Measurements from ENCODE around the gene TPX2. TPM values are rescaled to one million over a fixed set of nuclear protein-coding genes. Genes with fewer than 3 reads are reported as not detected.
"Not testable (repeated sequence)": the region's sequence is repeated elsewhere in the genome, so short reads cannot be mapped to it uniquely, and the experiment has no call there.

TPX2 gene
- total and polyA plus RNA-seq, 7 donors: 0.63 to 8.5 (median 2.2) TPM

DNA sequence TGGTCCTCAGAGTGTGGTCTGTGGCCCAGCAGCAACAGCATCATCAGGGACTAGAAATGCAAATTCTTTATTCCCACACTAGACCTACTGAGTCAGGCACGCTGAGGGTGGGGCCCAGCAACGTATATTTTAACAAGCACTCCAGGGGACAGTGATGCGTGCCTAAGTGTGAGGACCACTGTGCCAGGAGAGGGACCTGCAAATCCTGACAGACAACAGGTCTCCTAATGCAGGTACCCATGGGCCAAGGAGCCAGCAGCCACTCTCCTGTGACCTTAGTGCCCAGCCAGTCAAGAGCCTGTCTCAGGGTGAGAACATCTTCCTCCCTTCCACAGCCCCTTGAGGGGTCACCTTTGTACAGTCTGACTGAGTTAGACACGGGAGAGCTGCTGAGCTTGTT, 72.1 kb downstream of the TPX2 start:
- peak overlapping the region; percentile 90 for H3K27ac ChIP-seq
- DNase-seq: no peak

DNA sequence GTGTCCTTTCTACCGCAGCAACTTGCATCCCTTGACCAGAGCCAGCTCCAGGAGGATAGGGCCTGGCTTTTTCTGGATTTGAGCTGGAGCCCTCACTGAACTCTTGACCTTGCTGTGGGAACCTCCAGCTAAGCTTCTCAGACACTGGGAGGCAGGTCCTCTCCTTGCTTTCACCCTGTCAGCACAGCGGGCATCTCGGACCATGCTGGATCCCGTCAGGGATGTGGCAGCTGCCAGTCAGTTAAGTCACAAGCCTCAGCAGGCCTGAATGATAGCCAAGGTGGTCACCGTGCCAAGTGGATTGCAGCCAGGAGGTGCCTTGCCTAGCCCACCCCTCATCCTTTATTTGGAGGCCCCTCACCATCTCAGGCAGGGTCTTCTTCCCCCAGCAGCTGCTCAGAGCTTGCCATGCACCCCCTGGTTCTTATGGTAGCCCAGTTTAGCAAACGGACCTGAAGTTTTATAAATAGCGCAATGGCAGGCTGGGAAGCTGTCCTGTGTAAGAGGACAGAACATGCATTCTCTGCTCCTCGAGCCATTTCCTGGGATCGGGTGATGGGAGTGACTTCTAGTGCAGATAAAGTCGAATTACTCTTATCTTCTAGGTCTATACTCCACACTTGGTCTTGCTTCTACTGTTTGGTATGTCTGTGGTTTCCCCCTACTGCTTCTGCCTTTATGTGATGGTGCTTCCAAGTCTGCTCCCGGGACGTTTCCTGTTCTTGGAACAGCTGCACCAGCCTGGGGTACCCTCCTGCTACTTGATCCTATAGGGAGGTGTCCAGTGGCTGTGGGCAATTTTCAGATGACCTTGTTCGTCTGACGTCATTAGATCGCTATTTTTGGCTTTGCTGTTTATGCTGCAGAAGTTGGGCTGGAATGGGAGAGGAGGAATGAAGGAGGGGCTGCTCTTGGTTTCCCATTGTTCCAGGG, 73.0 kb downstream of the TPX2 start:
- peak overlapping the region; percentile 90 for H3K27ac ChIP-seq
- H3K4me1 ChIP-seq: peaks cover 87% of the 10 kb centered on the region
- WGBS, 3 donors: 13 to 22% (median 20%) methylated on average over 15 of the region's 15 CpGs
- DNase-seq (peak; percentile 59 to 82), ATAC-seq (peak; percentile 71 to 78 (median 78))
- no peaks in the 10 kb centered on the region for H3K9me3 ChIP-seq
- TF ChIP-seq, protein P1, sequence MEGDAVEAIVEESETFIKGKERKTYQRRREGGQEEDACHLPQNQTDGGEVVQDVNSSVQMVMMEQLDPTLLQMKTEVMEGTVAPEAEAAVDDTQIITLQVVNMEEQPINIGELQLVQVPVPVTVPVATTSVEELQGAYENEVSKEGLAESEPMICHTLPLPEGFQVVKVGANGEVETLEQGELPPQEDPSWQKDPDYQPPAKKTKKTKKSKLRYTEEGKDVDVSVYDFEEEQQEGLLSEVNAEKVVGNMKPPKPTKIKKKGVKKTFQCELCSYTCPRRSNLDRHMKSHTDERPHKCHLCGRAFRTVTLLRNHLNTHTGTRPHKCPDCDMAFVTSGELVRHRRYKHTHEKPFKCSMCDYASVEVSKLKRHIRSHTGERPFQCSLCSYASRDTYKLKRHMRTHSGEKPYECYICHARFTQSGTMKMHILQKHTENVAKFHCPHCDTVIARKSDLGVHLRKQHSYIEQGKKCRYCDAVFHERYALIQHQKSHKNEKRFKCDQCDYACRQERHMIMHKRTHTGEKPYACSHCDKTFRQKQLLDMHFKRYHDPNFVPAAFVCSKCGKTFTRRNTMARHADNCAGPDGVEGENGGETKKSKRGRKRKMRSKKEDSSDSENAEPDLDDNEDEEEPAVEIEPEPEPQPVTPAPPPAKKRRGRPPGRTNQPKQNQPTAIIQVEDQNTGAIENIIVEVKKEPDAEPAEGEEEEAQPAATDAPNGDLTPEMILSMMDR (IDR thresholded peaks at IDR 0.05): no peak
- H3K4me3 ChIP-seq: peak overlapping the region; percentile 36
- intact Hi-C loops (cut with DNase I): no loop called here
- no peaks in the 10 kb centered on the region for H3K27me3 ChIP-seq (ENCODE audit: insufficient read depth in 3 of 3, low read length in 2 of 3)
- no peaks in the 10 kb centered on the region for H3K36me3 ChIP-seq (ENCODE audit: insufficient read depth in 1 of 2, low read depth in 1 of 2)

More for the DNA sequence above, 72.1 kb downstream of the TPX2 start:
- no peak for ATAC-seq
- TF ChIP-seq, protein P1 (IDR thresholded peaks at IDR 0.05): no peak
- Histone ChIP-seq H3K9me3 (no peaks in the 10 kb centered on the region), H3K4me1 (peaks cover 89% of the 10 kb centered on the region), H3K4me3 (peak overlapping the region; percentile 36), H3K36me3 (ENCODE audit: insufficient read depth in 1 of 2, low read depth in 1 of 2) (no peaks in the 10 kb centered on the region), H3K27me3 (ENCODE audit: insufficient read depth in 3 of 3, low read length in 2 of 3) (no peaks in the 10 kb centered on the region)
- 65 to 74% (median 66%) methylated on average over 4 of the region's 4 CpGs for WGBS, 3 donors
- intact Hi-C loops (cut with DNase I): no loop called here

DNA sequence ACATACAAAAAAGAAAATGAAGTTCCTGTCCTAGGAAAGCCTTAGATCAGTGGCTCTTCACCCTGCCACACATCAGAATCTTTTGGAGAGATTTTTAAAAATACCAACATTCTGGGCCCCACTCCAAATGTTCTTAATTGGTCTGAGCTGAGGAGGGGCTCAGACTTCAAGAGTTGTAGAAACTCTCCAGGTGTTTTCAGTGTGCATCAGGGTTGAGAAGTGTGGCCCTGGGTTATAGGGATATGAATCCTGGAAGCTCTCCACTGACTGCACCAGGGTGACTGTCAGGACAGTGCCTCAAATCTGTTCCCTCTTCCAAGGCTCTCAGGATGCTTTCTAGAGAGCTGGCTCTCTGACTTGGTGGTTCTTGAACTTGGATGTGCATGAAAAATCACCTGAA, 74.5 kb downstream of the TPX2 start:
- Histone ChIP-seq H3K9me3 (no peaks in the 10 kb centered on the region), H3K27me3 (ENCODE audit: insufficient read depth in 3 of 3, low read length in 2 of 3) (no peaks in the 10 kb centered on the region), H3K27ac (peak overlapping the region; percentile 90), H3K4me3 (no peak overlapping the region), H3K4me1 (peaks cover 73% of the 10 kb centered on the region), H3K36me3 (ENCODE audit: insufficient read depth in 1 of 2, low read depth in 1 of 2) (no peaks in the 10 kb centered on the region)
- no peak for DNase-seq
- intact Hi-C loops (cut with DNase I): no loop called here
- TF ChIP-seq, protein P1 (IDR thresholded peaks at IDR 0.05): no peak
- no peak for ATAC-seq

DNA sequence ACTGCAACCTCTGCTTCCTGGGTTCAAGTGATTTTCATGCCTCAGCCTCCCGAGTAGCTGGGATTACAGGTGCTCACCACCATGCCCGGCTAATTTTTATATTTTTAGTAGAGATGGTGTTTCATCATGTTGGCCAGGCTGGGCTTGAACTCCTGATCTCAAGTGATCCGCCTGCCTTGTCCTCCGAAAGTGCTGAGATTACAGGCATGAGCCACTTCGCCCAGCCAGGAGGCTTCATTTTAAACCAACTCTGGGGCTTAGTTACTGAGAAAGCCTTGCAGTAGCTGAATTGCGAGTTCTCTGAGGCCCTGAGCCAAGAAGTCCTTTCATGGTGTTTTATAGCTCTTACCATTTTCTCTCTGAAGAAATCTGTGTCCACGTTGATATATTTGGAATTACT, 75.1 kb downstream of the TPX2 start:
- H3K27me3 ChIP-seq (ENCODE audit: insufficient read depth in 3 of 3, low read length in 2 of 3); H3K36me3 ChIP-seq (ENCODE audit: insufficient read depth in 1 of 2, low read depth in 1 of 2); intact Hi-C loops (cut with DNase I); ATAC-seq; DNase-seq; H3K9me3 ChIP-seq; H3K4me3 ChIP-seq: not testable (repeated sequence)
- 24 to 50% (median 28%) methylated on average over 7 of the region's 7 CpGs for WGBS, 3 donors
- peak overlapping the region; percentile 90 for H3K27ac ChIP-seq
- H3K4me1 ChIP-seq: peaks cover 73% of the 10 kb centered on the region

DNA sequence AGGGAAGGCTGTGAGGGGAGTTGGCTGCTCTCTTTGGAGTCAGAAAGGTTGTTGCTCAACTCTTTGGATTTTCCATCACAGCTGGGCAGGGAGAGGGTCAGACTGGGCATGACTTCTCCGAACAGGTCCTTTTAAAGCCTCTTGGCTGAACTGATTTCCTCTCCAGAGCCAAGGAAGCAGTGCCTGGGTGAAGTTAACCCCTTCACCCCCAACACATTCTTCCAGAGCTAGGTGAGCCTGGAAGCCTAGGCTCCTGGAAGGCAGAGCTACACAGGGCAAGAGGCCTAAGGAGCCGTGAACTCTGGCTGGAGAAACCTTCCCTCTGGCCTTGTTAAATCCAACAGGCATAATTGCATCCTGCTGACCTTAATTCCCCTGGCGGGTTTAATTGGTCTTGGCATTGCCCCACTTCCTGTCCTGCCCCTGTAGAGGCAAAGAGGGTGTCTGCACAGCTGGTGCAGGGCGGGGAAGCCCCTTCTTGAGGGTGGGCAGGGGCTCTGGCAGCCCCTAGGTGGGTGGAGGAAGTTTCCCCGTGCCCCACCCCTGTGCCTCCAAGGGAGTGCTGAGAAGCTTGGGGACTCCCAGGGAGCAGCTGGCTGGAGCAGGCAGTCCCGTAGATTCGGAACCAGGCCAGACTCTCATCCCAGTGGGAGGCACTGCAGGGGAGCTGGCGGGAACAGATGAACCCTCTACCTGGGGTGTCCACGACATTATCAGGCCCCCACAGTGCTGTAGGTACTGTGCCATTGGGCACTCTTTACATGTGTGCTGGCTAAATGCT, 76.5 kb downstream of the TPX2 start:
- Histone ChIP-seq H3K9me3 (no peaks in the 10 kb centered on the region), H3K4me3 (peak overlapping the region; percentile 45), H3K27me3 (ENCODE audit: insufficient read depth in 3 of 3, low read length in 2 of 3) (no peaks in the 10 kb centered on the region), H3K27ac (peak overlapping the region; percentile 90), H3K4me1 (peaks cover 63% of the 10 kb centered on the region), H3K36me3 (ENCODE audit: insufficient read depth in 1 of 2, low read depth in 1 of 2) (no peaks in the 10 kb centered on the region)
- TF ChIP-seq, protein P1 (IDR thresholded peaks at IDR 0.05): no peak
- intact Hi-C loops (cut with DNase I): loop anchor here in 1 of 2 donors (5.0 kb wide), 1 partner anchor 68 kb away; no protein-coding TSS in a partner anchor
- ATAC-seq: peak; percentile 43 to 56 (median 52)
- WGBS, 3 donors: 6 to 8% (median 8%) methylated on average over 9 of the region's 9 CpGs
- peak in 1 of 2 donors; percentile 70 for DNase-seq
